Measurements from ENCODE around the gene PRKG1.
"Not testable (repeated sequence)": the region's sequence is repeated elsewhere in the genome, so short reads cannot be mapped to it uniquely, and the experiment has no call there.

Gene PRKG1

DNA sequence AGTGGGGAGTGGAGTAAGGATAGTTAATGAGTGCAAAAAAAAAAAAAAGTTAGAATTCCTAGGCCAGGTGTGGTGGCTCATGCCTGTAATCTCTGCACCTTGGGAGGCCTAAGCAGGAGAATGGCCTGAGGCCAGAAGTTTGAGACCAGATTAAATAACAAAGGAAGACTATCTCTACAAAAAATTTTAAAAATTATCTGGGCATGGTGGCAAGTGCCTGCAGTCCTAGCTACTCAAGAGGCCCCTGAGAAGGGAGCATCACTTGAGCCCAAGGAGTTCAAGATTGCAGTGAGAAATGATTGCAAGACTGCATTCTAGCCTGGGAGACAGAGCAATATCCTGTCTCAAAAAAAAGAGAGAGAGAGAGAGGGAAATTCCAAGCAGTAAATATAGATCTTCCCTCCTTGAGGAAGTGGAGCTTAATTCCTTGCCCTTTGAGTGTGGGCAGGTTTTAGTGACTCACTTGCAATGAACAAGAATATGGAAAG lies 644.6 kb downstream of the PRKG1 start:
- no peak for DNase-seq

GRCh38 chr10:51724038-51724437 lies 649.8 kb downstream of the PRKG1 start:
- no peak for DNase-seq

DNA sequence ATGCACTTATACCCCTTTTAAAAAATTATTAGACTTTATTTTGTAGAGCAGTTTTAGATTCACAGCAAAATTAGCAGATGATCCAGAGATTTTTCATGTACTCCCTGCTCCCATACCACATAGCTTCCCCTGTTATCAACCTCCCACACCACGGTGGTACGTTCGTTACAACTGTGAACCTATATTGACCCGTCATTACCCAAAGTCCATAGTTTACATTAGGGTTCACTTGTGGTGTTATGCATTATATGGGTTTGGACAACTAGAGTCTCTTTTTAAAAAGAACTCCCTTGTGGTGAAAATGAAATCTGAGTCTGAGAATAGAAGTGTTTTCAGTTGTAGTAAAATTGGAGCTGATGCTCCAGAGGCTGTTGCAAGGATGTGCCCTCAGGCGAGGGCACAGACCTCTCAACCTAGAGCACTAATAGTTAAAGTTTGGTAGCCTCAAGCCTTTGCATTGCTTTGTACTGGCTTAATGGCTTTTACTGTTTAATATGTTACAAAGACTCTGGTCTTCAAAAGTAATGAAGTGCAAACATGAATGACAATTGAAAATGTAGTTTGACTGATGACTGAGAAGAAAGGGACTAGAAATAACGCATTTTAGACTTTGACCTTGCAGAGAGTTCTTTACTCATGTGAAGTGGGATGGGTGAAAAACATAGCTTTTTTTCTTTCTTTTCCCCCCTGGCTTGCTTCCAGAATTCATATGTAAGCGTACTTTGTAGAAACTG lies 655.7 kb downstream of the PRKG1 start:
- DNase-seq = no peak

- no peak for DNase-seq
These were observed 658.8 kb downstream of the PRKG1 start for GRCh38 chr10:51733057-51733456.

- DNase-seq = no peak
These were observed 668.9 kb downstream of the PRKG1 start for GRCh38 chr10:51743146-51743545.

GRCh38 chr10:51744235-51745000 lies 670.1 kb downstream of the PRKG1 start:
- DNase-seq = no peak

GRCh38 chr10:51745397-51745796 lies 671.1 kb downstream of the PRKG1 start:
- no peak for DNase-seq

- DNase-seq = no peak
These were observed 672.9 kb downstream of the PRKG1 start for GRCh38 chr10:51747216-51747615.

- no peak for DNase-seq
These were observed 674.7 kb downstream of the PRKG1 start for GRCh38 chr10:51748959-51749358.

GRCh38 chr10:51758366-51758765 lies 684.1 kb downstream of the PRKG1 start:
- DNase-seq = no peak

DNA sequence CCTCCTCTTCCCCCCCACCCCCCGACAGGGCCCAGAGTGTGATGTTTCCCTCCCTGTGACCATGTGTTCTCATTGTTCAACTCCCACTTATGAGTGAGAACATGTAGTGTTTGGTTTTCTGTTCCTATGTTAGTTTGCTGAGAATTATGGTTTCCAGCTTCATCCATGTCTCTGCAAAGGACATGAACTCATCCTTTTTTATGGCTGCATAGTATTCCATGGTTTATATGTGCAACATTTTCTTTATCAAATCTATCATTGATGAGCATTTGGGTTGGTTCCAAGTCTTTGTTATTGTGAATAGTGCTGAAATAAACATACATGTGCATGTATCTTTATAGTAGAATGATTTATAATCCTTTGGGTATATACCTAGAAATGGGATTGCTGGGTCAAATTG lies 684.6 kb downstream of the PRKG1 start:
- not testable (repeated sequence) for DNase-seq

- no peak for DNase-seq
These were observed 685.7 kb downstream of the PRKG1 start for GRCh38 chr10:51759896-51760534.

DNA sequence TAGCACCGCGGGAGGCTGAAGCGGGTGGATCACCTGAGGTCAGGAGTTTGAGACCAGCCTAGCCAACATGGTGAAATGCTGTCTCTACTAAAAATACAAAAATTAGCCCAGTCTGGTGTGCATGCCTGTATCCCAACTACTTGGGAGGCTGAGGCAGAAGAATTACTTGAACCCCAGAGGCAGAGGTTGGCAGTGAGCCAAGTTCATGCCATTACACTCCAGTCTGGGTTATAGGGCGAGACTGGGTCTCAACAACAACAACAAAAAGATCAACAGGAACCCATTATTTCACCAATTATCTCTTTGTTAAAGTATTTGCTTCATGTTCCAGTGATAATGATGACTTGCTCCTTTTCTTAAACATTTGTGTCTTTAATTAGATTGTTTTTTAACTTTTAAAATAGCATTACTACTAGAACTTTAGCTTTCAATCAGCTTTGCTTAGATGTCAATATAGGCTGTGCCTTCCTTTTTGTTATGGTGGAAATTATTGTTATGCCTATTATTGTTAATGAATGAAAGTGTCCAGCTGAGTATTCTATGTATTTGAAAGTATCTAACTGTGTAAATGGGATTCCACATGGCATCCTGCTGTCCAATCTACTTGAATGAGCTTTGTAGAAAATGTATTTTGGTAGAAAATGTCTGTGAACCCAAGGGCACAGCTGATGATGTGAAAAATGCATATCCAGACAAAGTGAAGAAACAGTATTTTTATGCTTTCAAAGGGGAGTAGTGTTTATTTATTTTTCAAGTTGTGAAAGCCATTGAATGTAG lies 686.8 kb downstream of the PRKG1 start:
- DNase-seq = no peak

GRCh38 chr10:51763746-51764145 lies 689.5 kb downstream of the PRKG1 start:
- no peak for DNase-seq

DNA sequence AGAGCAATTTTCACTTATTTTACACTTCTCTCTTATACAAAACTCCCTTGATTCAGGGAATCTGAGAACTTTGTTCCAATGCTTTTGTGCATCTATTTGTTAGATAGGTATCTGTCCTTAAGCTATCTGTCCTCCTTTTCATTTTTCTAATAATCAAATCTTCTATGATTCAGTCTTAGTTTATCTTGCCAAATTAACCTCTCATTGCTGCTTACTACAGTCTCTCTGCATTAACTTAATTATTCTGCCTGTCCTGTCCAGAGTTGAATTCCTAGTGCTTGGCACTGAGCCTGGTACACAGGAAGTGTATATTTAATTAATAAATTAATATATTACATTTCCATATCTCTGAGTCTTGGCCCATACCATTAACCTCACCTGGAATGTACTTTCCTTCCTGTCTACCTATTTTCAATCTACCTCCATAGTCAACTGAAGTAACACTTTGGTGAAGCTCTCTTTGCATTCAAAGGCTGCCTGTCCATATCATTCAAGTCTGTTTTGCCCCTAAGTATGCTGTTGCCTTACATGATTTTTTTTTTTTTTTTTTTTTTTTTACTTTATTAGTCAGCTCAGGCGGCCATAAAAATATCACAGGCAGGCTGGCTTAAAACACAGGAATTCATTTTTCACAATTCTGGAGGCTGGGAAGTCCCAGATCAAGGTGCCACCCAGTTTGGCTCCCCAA lies 691.1 kb downstream of the PRKG1 start:
- DNase-seq = no peak

- DNase-seq = no peak
These were observed 692.3 kb downstream of the PRKG1 start for GRCh38 chr10:51766423-51767102.

DNA sequence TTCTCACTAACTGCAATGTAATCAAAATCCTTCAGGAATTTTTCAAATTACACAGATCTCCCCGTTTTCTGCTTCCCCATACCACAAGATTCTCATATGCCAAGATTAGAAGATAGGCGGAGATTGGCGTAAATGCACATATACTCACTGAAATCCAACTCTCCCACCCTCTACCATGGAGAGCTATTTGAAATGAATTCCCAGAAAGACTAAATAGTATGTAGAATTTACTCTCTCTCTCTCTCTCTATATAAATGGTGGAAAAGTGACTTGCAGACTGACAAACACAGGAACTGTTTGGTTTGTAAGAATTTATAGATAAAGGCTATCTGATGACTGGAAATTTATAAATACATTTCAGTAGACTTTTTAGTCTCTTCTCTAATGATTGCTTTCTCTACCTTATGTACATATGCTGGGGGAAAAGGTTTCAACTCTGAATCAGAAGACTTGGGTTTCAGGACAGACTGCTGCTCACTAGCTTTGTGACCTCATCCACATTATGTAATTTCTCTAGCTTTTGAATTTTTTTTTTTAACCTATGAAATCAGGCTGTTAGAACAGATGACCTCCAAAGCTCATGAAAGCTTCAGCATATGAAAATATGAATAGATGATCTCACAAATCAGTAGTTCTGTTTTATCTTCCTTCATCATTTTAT lies 692.9 kb downstream of the PRKG1 start:
- DNase-seq = no peak

- no peak for DNase-seq
These were observed 694.7 kb downstream of the PRKG1 start for GRCh38 chr10:51768886-51769465.

- no peak for DNase-seq
These were observed 696.4 kb downstream of the PRKG1 start for GRCh38 chr10:51770709-51771108.

DNA sequence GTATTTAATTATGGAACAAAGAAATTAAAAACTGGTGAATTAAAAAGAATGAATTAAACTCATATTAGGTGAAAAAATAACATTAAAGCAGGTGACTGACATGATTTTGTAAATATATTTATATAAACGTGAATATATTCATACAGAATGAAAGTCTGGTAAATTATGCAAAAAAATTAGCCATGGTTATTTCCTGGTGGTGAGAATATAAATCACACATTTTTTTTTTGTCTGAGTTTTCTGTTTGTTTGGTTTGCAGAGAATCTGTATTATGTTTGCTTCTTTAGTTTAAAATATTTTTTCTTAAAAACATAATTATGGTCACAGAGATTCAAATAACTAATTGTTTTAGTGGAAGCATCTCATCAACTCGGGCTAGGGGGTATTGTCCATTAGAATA lies 698.1 kb downstream of the PRKG1 start:
- no peak for DNase-seq

DNA sequence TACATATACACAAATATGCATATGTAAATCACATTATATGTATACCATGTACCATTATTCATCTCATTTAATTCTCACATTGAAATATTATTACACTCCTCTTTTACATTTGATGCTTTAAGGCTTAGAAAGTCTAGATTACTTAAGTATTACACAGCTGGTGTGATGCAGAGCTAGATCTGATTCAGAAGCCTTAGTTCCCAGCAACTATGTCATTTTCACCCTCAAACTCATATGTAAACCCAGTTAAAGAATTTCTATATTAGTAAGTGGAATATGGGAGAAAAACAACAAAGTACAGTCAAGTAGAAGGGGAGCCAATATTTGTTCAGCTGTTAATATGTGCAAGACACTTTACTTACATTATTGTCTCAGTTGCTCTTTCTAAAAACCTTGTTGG lies 699.4 kb downstream of the PRKG1 start:
- DNase-seq = no peak
